HepG2 (cell line): ENCODE results near the gene LSM10. TPM values are rescaled to one million over a fixed set of nuclear protein-coding genes. Genes with fewer than 3 reads are reported as not detected.

Experiments used
- ATAC-seq: fragments of 200-7000 bp; cut with Tn5 transposase; 3 replicates; pipeline ENCODE4 v1.9.1; 2020; ENCODE audit warnings: mild to moderate bottlenecking, moderate library complexity
- BruUV-seq: library from RNA; stranded (reverse); fragments of 400-500 nt; replicated peaks from 2 replicates; lab custom pipeline; 2021; lab: Mats Ljungman, UMichigan
- CTCF ChIA-PET: fragments of 300-600 bp; formaldehyde crosslinking; extraction: SDS; loops from one replicate; lab custom pipeline; 2021; ENCODE audit warnings: low total read pairs, inconsistent platforms, low intra/inter-chr PET ratio; lab: Yijun Ruan, JAX
- POLR2A ChIA-PET: fragments of 350-600 bp; sonication (Branson Sonifier 250); formaldehyde crosslinking; loops from one replicate; lab custom pipeline; 2020; ENCODE audit warnings: antibody characterized with exemption, inconsistent platforms; lab: Yijun Ruan, JAX
- DNase-seq: peaks from one replicate; pipeline ENCODE4 v3.0.0-alpha.2; 2015; ENCODE audit warnings: low spot score
- FAIRE-seq: peaks from 3 replicates; lab custom pipeline; 2011; peaks lifted over from hg19 to GRCh38; lab: Jason Lieb, UNC
- H2AFZ ChIP-seq: one replicate; pipeline ENCODE4 v1.6.1; 2011; ENCODE audit warnings: low read length, inconsistent platforms
- H3K27ac ChIP-seq: fragments of 300-600 bp; 3 replicates; pipeline ENCODE4 v1.8.0; 2011; ENCODE audit warnings: mixed run types, mild to moderate bottlenecking, mixed read lengths, low read length, inconsistent platforms; ENCODE audit not compliant: insufficient read depth; ENCODE audit errors: extremely low read length
- H3K27me3 ChIP-seq, 2 experiments: fragments of 200-600 bp in 1 of 2; 2 replicates in 1 of 2; 3 replicates in 1 of 2; pipeline versions ENCODE4 v1.6.0 to v1.8.0; 2011; ENCODE audit warnings: low read length in 2 of 2, mild to moderate bottlenecking in 2 of 2, moderate library complexity in 2 of 2, inconsistent platforms in 1 of 2; ENCODE audit not compliant: insufficient read depth in 2 of 2, control insufficient read depth in 1 of 2
- H3K36me3 ChIP-seq, 2 experiments: fragments of 200-600 bp in 1 of 2; replicated peaks in 1 of 2; 2 replicates in 1 of 2; 3 replicates in 1 of 2; pipeline versions ENCODE4 v1.5.1 to v1.8.0; 2011; ENCODE audit warnings: low read length in 2 of 2, inconsistent platforms in 1 of 2; ENCODE audit not compliant: insufficient read depth in 2 of 2, control insufficient read depth in 1 of 2
- H3K4me1 ChIP-seq: 2 replicates; pipeline ENCODE4 v1.5.1; 2012; ENCODE audit warnings: low read length, inconsistent platforms; ENCODE audit not compliant: insufficient read depth
- H3K4me2 ChIP-seq: 2 replicates; pipeline ENCODE4 v1.6.0; 2011; ENCODE audit warnings: low read depth, low read length, inconsistent platforms
- H3K4me3 ChIP-seq, 3 experiments: fragments of 200-600 bp in 1 of 3; sonication (generic), shearing (Covaris generic) in 1 of 3; replicated peaks in 1 of 3; 2 replicates each; pipeline ENCODE4 v1.5.1; 2011 to 2016; ENCODE audit warnings: low read length in 3 of 3, inconsistent platforms in 2 of 3, low read depth in 2 of 3, mild to moderate bottlenecking in 2 of 3, control low read depth in 1 of 3, mixed read lengths in 1 of 3; ENCODE audit not compliant: insufficient read depth in 1 of 3
- H3K79me2 ChIP-seq: one replicate; pipeline ENCODE4 v1.6.1; 2011; ENCODE audit warnings: low read length, inconsistent platforms; ENCODE audit not compliant: insufficient read depth
- H3K9ac ChIP-seq: 2 replicates; pipeline ENCODE4 v1.6.0; 2011; ENCODE audit warnings: mild to moderate bottlenecking, low read depth, low read length, inconsistent platforms; ENCODE audit not compliant: insufficient read depth
- H3K9me3 ChIP-seq: 2 replicates; pipeline ENCODE4 v1.5.1; 2012; ENCODE audit warnings: mild to moderate bottlenecking, low read length
- H4K20me1 ChIP-seq: 2 replicates; pipeline ENCODE4 v1.6.0; 2011; ENCODE audit warnings: inconsistent platforms, mild to moderate bottlenecking, low read length, moderate library complexity; ENCODE audit not compliant: insufficient read depth
- ARID4A ChIP-seq: sonication (generic); formaldehyde crosslinking; IDR thresholded peaks from 2 replicates; pipeline ENCODE4 v1.5.0; 2020; ENCODE audit warnings: mild to moderate bottlenecking, missing genetic modification reagents, borderline replicate concordance
- ARNT2 ChIP-seq: sonication (generic); formaldehyde crosslinking; IDR thresholded peaks from 2 replicates; pipeline ENCODE4 v1.8.0; 2022; ENCODE audit warnings: mild to moderate bottlenecking, low read depth, missing genetic modification reagents, moderate library complexity
- CENPT ChIP-seq: sonication (generic); formaldehyde crosslinking; IDR thresholded peaks from 2 replicates; pipeline ENCODE4 v1.8.0; 2022; ENCODE audit warnings: low read depth, mild to moderate bottlenecking, moderate library complexity, missing genetic modification reagents
- ERF ChIP-seq: IDR thresholded peaks from 2 replicates; pipeline ENCODE4 v1.6.1; 2018; ENCODE audit warnings: missing biosample characterization, missing genetic modification reagents
- IRF2 ChIP-seq: IDR thresholded peaks from 2 replicates; pipeline ENCODE4 v1.6.1; 2018; ENCODE audit warnings: missing genetic modification reagents, missing compliant biosample characterization
- PLRG1 ChIP-seq: fragments of 450-650 bp; conservative IDR thresholded peaks from 2 replicates; pipeline ENCODE4 v1.6.1; 2016
- SIN3A ChIP-seq: IDR thresholded peaks from 2 replicates; pipeline ENCODE4 v1.6.1; 2011; ENCODE audit warnings: low read depth, mild to moderate bottlenecking, control low read depth, low read length, borderline replicate concordance
- SNAPC2 ChIP-seq: sonication (generic); formaldehyde crosslinking; IDR thresholded peaks from 2 replicates; pipeline ENCODE4 v1.8.1; 2022; ENCODE audit warnings: mild to moderate bottlenecking, missing genetic modification reagents
- ZNF121 ChIP-seq: sonication (generic); formaldehyde crosslinking; IDR thresholded peaks from 2 replicates; pipeline ENCODE4 v1.5.0; 2020; ENCODE audit warnings: mild to moderate bottlenecking, missing genetic modification reagents
- ZNF326 ChIP-seq: sonication (generic); formaldehyde crosslinking; IDR thresholded peaks from 2 replicates; pipeline ENCODE4 v1.4.0; 2020; ENCODE audit warnings: missing genetic modification reagents, borderline replicate concordance
- ZSCAN25 ChIP-seq: sonication (generic); formaldehyde crosslinking; IDR thresholded peaks from 2 replicates; pipeline ENCODE4 v1.8.0; 2022; ENCODE audit warnings: mild to moderate bottlenecking, missing genetic modification reagents
- WGBS: methylation state at CpG from one replicate; pipeline ENCODE4 v1.1.6; 2017; ENCODE audit warnings: low lambda C conversion rate; 5-methylcytosine and 5-hydroxymethylcytosine counted together
- in situ Hi-C: cut with HindIII; loops from 2 replicates; pipeline ENCODE4 v1.10.0; 2017; ENCODE audit warnings: low pct_unique_long_range_greater_than_20kb; ENCODE audit not compliant: extremely low pct_ligation_motif_present
- intact Hi-C: fragments of 100-400 bp; cut with micrococcal nuclease; formaldehyde crosslinking; loops from one replicate; pipeline ENCODE4 v1.10.0; 2022; ENCODE audit not compliant: unreplicated experiment
- polyA plus RNA-seq, 8 experiments: library from polyadenylated mRNA; depleted of rRNA in 3 of 8; stranded (reverse) in 7 of 8; unstranded in 1 of 8; fragments of >200 nt; fragmentation: Illumina TruSeq in 4 of 8; extraction: Trizol in 4 of 8; gene quantifications; 2 replicates each; pipeline versions ENCODE4 v1.2.1 to v1.2.3, GENCODE V29; 2011 to 2016; ENCODE audit warnings: low read depth in 4 of 8, missing spikeins in 1 of 8, mixed read lengths in 1 of 8; ENCODE audit not compliant: insufficient read depth in 1 of 8
- total RNA-seq, 5 experiments: library from RNA; depleted of rRNA; stranded (reverse); fragments of >200 nt; fragmentation: Illumina TruSeq; extraction: Trizol; gene quantifications; 2 replicates each; pipeline ENCODE4 v1.2.3, GENCODE V29; 2016; ENCODE audit warnings: low read depth in 1 of 5
- TF ChIP-seq, protein P1 (sequence below): sonication (generic); formaldehyde crosslinking; conservative IDR thresholded peaks from 2 replicates; pipeline ENCODE4 v1.4.0; 2020; ENCODE audit warnings: missing genetic modification reagents

Gene LSM10
- total and polyA plus RNA-seq, 2 of the 13 experiments (the other 11 are each of a cell fraction or from before 2014, with no cell fraction given), result 14.0 to 52.0 TPM

DNA sequence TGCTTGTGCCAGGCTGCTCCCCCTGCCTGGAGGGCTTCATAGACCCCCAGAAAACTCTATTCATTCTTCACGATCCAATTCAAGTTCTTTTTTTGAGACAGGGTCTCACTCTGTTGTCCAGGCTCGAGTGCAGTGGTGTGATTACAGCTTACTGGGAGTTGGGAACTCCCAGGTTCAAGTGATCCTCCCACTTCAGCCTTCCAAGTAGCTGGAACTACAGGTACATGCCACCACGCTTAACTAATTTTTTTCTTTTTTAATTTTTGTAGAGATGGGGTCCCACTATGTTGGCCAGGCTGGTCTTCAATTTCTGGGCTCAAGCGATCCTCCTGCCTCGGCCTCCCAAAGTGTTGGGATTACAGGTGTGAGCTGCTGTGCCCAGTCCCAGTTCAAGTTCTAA is 16.3 kb downstream of the LSM10 start:
- Histone ChIP-seq H3K4me3 (no peak overlapping the region), H2AFZ (no peak overlapping the region), H3K27me3 (no peaks in the 10 kb centered on the region; a peak in 1 of 5 replicates), H3K4me2 (no peak overlapping the region; the same call in 1 of the 2 replicates), H3K27ac (peak overlapping the region; percentile 75), H3K36me3 (peaks cover 6 to 8% of the 10 kb centered on the region in 2 experiments; a peak in 4 of 5 replicates), H3K9me3 (no peaks in the 10 kb centered on the region), H3K4me1 (peaks cover 74% of the 10 kb centered on the region), H3K79me2 (peaks cover 80% of the 10 kb centered on the region), H3K9ac (no peak overlapping the region), H4K20me1 (peaks cover 10% of the 10 kb centered on the region)
- intact Hi-C loops, result loop anchor here (5.0 kb wide), 1 partner anchor 41 kb away; no protein-coding TSS in a partner anchor
- ATAC-seq, result no peak
- no TSS peak for BruUV-seq
- in situ Hi-C loops, result no loop called here
- FAIRE-seq, result no peak
- peak; percentile 74 for TF ChIP-seq ZNF121 (CRISPR knock-in tag)
- TF ChIP-seq ARNT2 (CRISPR knock-in tag), result no peak
- WGBS, result 93% methylated on average over 5 of the region's 5 CpGs
- POLR2A ChIA-PET, result interaction anchor here (1.2 to 2.1 kb wide), 3 partner anchors 16 to 141 kb away, joined by 3 to 12 read pairs (median 5); partner anchors contain the start of gene LSM10
- no peak for DNase-seq
- CTCF ChIA-PET, result no interaction called here

GRCh38 chr1:36380782-36381181 is 16.9 kb downstream of the LSM10 start:
- H2AFZ ChIP-seq, result no peak overlapping the region
- POLR2A ChIA-PET, result interaction anchor here (1.6 to 4.1 kb wide), 4 partner anchors 17 to 231 kb away, joined by 3 to 32 read pairs (median 4); partner anchors contain the start of genes LSM10 and MRPS15
- peak overlapping the region; percentile 47 for H3K9ac ChIP-seq
- peak overlapping the region; percentile 75 for H3K27ac ChIP-seq
- BruUV-seq, result no TSS peak
- H4K20me1 ChIP-seq, result peaks cover 10% of the 10 kb centered on the region
- no peaks in the 10 kb centered on the region for H3K9me3 ChIP-seq
- ATAC-seq, result no peak
- no peak for DNase-seq
- H3K4me1 ChIP-seq, result peaks cover 77% of the 10 kb centered on the region
- no peak overlapping the region for H3K4me3 ChIP-seq
- H3K4me2 ChIP-seq, result peak overlapping the region; percentile 60
- peaks cover 86% of the 10 kb centered on the region for H3K79me2 ChIP-seq
- intact Hi-C loops, result loop anchor here (5.0 kb wide), 1 partner anchor 42 kb away; no protein-coding TSS in a partner anchor
- WGBS, result 69% methylated on average over 3 of the region's 3 CpGs
- no peak for FAIRE-seq
- H3K36me3 ChIP-seq, result peaks cover 6 to 8% of the 10 kb centered on the region in 2 experiments; a peak in 4 of 5 replicates
- CTCF ChIA-PET, result no interaction called here
- no peaks in the 10 kb centered on the region; a peak in 1 of 5 replicates for H3K27me3 ChIP-seq
- in situ Hi-C loops, result no loop called here
- no peak for TF ChIP-seq IRF2 (CRISPR knock-in tag)
- no peak for TF ChIP-seq ARID4A (CRISPR knock-in tag)
- no peak for TF ChIP-seq ZSCAN25 (CRISPR knock-in tag)
- TF ChIP-seq ERF (CRISPR knock-in tag), result no peak
- TF ChIP-seq CENPT (CRISPR knock-in tag), result no peak
- no peak for TF ChIP-seq SIN3A
- TF ChIP-seq ZNF326 (CRISPR knock-in tag), result no peak
- no peak for TF ChIP-seq SNAPC2
- TF ChIP-seq PLRG1, result no peak
- TF ChIP-seq, protein P1, sequence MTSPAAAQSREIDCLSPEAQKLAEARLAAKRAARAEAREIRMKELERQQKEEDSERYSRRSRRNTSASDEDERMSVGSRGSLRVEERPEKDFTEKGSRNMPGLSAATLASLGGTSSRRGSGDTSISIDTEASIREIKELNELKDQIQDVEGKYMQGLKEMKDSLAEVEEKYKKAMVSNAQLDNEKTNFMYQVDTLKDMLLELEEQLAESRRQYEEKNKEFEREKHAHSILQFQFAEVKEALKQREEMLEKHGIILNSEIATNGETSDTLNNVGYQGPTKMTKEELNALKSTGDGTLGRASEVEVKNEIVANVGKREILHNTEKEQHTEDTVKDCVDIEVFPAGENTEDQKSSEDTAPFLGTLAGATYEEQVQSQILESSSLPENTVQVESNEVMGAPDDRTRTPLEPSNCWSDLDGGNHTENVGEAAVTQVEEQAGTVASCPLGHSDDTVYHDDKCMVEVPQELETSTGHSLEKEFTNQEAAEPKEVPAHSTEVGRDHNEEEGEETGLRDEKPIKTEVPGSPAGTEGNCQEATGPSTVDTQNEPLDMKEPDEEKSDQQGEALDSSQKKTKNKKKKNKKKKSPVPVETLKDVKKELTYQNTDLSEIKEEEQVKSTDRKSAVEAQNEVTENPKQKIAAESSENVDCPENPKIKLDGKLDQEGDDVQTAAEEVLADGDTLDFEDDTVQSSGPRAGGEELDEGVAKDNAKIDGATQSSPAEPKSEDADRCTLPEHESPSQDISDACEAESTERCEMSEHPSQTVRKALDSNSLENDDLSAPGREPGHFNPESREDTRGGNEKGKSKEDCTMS, result no peak
